GM21360 (cell line): ENCODE data around the gene AZIN2.

Experiments used
- ATAC-seq: cut with Tn5 transposase; IDR thresholded peaks from one replicate; pipeline ENCODE4 v1.9.1; 2021; ENCODE audit warnings: mild to moderate bottlenecking, moderate library complexity; ENCODE audit not compliant: unreplicated experiment

Gene AZIN2

GRCh38 chr1:33150522-33150921 lies 69.6 kb downstream of the AZIN2 start:
- ATAC-seq, result no peak

GRCh38 chr1:33151116-33151515 lies 70.2 kb downstream of the AZIN2 start:
- ATAC-seq, result no peak

- ATAC-seq, result no peak
These were observed 71.9 kb downstream of the AZIN2 start for GRCh38 chr1:33152685-33153432.

- ATAC-seq, result no peak
These were observed 72.7 kb downstream of the AZIN2 start for GRCh38 chr1:33153650-33154049.

DNA sequence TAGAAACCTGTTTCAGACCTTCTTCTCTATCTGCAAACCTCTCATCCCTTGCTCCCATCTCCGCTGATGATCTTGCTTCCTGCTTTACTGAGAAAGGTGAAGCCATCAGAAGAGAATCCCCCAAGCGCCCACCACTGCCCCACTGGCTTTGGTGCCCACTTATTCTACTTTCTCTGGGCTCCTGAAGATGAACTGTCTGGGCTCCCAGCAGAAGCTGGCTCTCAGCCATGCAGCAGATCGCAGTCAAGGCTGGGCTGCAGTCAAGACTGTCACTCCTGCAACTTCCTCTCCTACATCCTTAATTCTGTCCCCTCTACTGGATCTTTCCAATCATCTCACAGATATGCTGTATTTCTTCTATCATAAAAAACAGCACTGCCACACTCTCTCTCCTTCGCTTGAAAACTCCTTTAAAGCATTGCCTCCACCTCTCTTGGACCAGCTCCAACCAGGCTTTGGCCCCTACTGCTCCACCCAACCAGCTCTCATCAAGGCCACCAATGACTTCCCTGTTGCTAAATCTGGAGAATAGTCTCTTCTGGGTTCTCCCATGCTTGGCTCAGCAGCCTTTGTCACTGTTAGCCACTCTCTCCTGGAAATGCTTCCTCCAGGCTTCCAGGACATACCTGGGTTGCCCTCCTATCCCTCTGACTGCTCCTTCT lies 75.1 kb downstream of the AZIN2 start:
- ATAC-seq, result no peak

GRCh38 chr1:33157131-33157530 lies 76.2 kb downstream of the AZIN2 start:
- ATAC-seq, result no peak

DNA sequence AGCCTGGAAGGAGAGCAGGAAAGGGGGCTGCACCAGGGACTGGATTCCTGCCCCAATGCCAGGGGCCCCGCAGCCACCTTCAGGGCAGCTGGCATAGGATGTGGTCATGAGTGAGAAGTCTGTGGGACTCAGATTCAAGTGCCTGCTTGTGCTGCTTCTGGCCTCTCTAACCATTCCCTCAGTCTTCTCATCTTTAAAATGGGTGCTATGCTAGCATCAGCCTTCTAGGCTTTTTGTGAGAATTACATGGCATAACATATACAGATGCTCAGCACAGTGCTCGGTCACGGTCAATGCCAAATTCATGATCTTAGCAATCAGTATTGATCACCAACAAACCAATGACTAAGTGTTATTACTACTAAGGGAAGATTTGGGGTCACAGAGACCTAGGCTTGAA lies 77.4 kb downstream of the AZIN2 start:
- ATAC-seq, result no peak

DNA sequence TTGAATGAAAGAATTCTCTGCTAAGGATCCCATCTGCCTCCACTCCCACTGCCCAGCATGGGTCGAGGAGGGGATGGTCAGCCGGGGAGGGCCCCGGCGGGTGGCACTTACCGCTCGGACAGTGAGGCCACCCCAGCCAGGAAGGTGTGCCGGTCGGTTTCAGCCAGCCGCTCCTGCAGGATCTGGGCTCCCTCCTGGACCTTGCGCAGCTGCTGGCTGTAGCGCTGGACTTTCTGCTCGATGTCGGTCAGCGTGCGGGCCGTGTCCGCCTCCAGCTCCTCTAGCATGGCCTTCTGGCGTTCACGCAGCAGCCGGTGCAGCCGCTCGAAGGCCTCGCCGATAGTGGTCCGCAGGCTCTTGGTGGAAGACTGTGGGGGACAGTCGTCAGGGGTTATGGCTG lies 78.6 kb downstream of the AZIN2 start:
- no peak for ATAC-seq

- no peak for ATAC-seq
These were observed 80.2 kb downstream of the AZIN2 start for GRCh38 chr1:33161061-33161681.

- ATAC-seq, result no peak
These were observed 81.2 kb downstream of the AZIN2 start for GRCh38 chr1:33162141-33162540.

- ATAC-seq, result no peak
These were observed 82.9 kb downstream of the AZIN2 start for GRCh38 chr1:33163621-33164519.

DNA sequence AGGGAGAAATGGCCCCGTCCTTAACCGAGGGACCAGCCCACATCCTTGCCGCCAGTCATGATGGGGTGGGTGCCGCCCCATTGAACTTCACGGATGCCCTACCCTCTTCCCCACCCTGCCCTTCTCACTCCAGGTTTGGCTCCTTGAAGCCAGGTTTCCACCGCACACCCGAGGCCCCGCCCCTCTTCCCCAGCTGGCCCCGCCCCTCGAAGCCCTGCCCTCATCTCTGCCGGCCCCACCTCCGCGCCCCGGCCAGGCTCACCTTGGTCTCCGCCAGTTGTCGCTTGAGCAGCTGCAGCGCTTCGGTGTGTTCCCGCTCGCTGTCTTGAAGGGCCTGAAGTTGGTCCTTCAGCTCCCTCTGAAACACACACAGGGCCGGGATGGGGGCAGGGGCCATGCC lies 84.3 kb downstream of the AZIN2 start:
- no peak for ATAC-seq

GRCh38 chr1:33165809-33166208 lies 84.9 kb downstream of the AZIN2 start:
- no peak for ATAC-seq

DNA sequence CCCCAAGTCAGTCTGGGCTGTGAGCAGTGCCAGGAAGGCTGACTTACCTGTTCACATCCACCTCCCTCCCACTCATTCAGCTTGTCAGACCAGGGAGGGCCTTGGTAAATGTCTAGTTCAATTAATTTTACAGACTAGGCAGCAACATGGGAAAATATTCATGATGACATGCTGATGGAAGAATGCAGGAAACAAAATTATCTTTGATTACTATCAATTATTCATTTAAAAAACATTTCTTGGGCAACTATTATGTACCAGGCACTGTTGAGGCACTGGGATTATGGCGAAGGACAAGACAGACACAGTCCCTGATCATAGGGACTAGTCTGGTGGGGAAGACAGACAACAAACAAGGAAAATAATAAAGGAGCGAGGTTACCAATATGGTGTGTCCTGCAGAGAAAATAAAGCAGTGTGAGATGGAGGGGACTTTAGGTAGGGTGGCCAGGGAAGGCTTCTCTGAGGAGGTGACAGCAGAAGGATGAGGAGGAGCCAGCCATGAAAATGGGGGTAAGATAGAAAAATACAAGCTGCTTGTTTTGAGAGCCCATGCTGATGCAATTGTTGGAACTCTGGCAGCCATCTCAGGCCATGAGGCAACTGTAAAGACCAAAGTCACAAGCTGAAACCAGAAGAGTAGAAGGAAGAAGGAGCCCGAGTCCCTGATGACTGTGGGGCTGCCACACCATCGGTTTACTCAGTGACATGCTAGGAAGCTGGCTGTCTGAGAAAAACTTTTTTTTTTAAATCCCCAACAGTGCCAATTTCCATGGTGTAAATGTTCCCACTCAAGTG lies 86.9 kb downstream of the AZIN2 start:
- ATAC-seq, result no peak

GRCh38 chr1:33168556-33169289 lies 87.8 kb downstream of the AZIN2 start:
- no peak for ATAC-seq

DNA sequence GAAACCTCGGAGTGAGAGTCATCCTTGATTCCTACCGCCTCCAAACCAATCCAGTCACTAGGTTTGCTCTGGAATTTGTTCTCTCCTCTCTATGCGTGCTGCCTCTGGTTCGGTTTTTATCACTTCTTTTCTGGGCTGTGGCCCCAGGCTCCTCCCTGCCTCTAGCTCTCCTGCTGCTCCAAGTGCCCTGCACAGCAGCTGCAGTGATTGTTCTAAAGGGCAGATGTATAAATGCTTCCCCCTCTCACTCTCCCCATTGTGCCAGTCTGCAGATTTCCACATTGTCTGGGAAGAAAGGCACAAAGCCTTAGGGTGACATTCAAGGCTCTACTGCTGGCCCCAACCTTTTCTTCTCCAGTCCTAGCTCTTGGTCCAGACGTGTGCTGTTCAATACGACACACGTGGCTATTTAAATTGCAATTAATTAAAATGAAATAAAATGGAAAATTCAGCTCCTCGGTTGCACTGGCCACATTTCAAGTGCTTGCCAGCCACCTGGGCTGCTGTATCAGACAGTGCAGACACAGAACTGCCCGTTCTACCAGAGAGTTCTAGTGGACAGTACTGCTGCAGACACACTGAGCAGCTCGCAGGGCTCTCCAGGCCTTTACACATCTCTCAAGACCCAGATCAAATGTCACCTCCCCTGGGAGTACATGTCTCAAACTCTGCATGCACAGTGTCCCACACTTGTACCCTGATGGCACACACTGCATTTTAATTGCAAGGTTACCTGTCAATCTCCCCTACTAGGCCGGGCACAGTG lies 88.5 kb downstream of the AZIN2 start:
- ATAC-seq, result no peak
